ENCODE measurements around the gene TMA7B. TPM values are rescaled to one million over a fixed set of nuclear protein-coding genes. Genes with fewer than 3 reads are reported as not detected.

TMA7B gene
- total RNA-seq, 4 donors from 2014 or later = not detected

GRCh38 chr22:39958009-39958711 is 2.0 kb upstream of the TMA7B start:
- ATAC-seq = no peak
- intact Hi-C loops (cut with DNase I; ENCODE audit: low total_unique reads) = no loop called here
- DNase-seq = no peak
- Histone ChIP-seq H3K4me3 (no peak overlapping the region), H3K27me3 (peaks cover 0 to 2% (median 0%) of the 10 kb centered on the region in 3 donors), H3K27ac (no peak overlapping the region), H3K4me1 (no peaks in the 10 kb centered on the region), H3K9me3 (no peaks in the 10 kb centered on the region), H3K36me3 (no peaks in the 10 kb centered on the region)
- in situ Hi-C loops (cut with MboI; ENCODE audit: low sequenced_read_pairs in 4 of 4) = no loop called here
- TF ChIP-seq CTCF (IDR thresholded peaks at IDR 0.05 in 4 of 5, conservative IDR thresholded peaks at IDR 0.05 in 1 of 5) = no peak
- TF ChIP-seq POLR2A (IDR thresholded peaks at IDR 0.05) = no peak

- ATAC-seq (no peak), DNase-seq (no peak)
- Histone ChIP-seq H3K27me3 (peaks cover 0 to 2% (median 0%) of the 10 kb centered on the region in 3 donors), H3K4me1 (no peaks in the 10 kb centered on the region), H3K9me3 (no peaks in the 10 kb centered on the region), H3K27ac (no peak overlapping the region), H3K36me3 (no peaks in the 10 kb centered on the region), H3K4me3 (no peak overlapping the region)
- in situ Hi-C loops (cut with MboI; ENCODE audit: low sequenced_read_pairs in 4 of 4) (no loop called here), intact Hi-C loops (cut with DNase I; ENCODE audit: low total_unique reads) (no loop called here)
- TF ChIP-seq POLR2A (IDR thresholded peaks at IDR 0.05) (no peak), CTCF (IDR thresholded peaks at IDR 0.05 in 4 of 5, conservative IDR thresholded peaks at IDR 0.05 in 1 of 5) (no peak)
Observed at GRCh38 chr22:39958949-39959639, 1.1 kb upstream of the TMA7B start.

- H3K9me3 ChIP-seq = no peaks in the 10 kb centered on the region
- no peaks in the 10 kb centered on the region for H3K36me3 ChIP-seq
- intact Hi-C loops (cut with DNase I; ENCODE audit: low total_unique reads) = no loop called here
- DNase-seq (peak in 1 of 2 donors; percentile 17), ATAC-seq (no peak)
- in situ Hi-C loops (cut with MboI; ENCODE audit: low sequenced_read_pairs in 4 of 4) = no loop called here
- H3K27me3 ChIP-seq = peaks cover 0 to 2% (median 0%) of the 10 kb centered on the region in 3 donors
- no peak overlapping the region for H3K4me3 ChIP-seq
- H3K27ac ChIP-seq = no peak overlapping the region
- no peak for TF ChIP-seq POLR2A (IDR thresholded peaks at IDR 0.05)
- TF ChIP-seq CTCF (IDR thresholded peaks at IDR 0.05 in 4 of 5, conservative IDR thresholded peaks at IDR 0.05 in 1 of 5) = no peak
- no peaks in the 10 kb centered on the region for H3K4me1 ChIP-seq
Observed at GRCh38 chr22:39960791-39961746, 872 bp downstream of the TMA7B start.

GRCh38 chr22:39962071-39962470 is 1.9 kb downstream of the TMA7B start:
- no peaks in the 10 kb centered on the region for H3K9me3 ChIP-seq
- DNase-seq (no peak), ATAC-seq (no peak)
- no peak overlapping the region for H3K4me3 ChIP-seq
- H3K36me3 ChIP-seq = no peaks in the 10 kb centered on the region
- in situ Hi-C loops (cut with MboI; ENCODE audit: low sequenced_read_pairs in 4 of 4) = no loop called here
- TF ChIP-seq CTCF (IDR thresholded peaks at IDR 0.05 in 4 of 5, conservative IDR thresholded peaks at IDR 0.05 in 1 of 5) = no peak
- TF ChIP-seq POLR2A (IDR thresholded peaks at IDR 0.05) = no peak
- H3K27ac ChIP-seq = no peak overlapping the region
- peaks cover 0 to 2% (median 0%) of the 10 kb centered on the region in 3 donors for H3K27me3 ChIP-seq
- H3K4me1 ChIP-seq = no peaks in the 10 kb centered on the region
- intact Hi-C loops (cut with DNase I; ENCODE audit: low total_unique reads) = no loop called here

Data from gastrocnemius medialis (tissue), 4 donors.